ENCODE data around the gene ABLIM3. TPM values are rescaled to one million over a fixed set of nuclear protein-coding genes. Genes with fewer than 3 reads are reported as not detected.
A peak's percentile ranks its signal among the peaks of the same experiment; 100 is the strongest.

The ABLIM3 gene
- total RNA-seq, 4 donors from 2014 or later: 2.6 to 49.5 (median 6.9) TPM

DNA sequence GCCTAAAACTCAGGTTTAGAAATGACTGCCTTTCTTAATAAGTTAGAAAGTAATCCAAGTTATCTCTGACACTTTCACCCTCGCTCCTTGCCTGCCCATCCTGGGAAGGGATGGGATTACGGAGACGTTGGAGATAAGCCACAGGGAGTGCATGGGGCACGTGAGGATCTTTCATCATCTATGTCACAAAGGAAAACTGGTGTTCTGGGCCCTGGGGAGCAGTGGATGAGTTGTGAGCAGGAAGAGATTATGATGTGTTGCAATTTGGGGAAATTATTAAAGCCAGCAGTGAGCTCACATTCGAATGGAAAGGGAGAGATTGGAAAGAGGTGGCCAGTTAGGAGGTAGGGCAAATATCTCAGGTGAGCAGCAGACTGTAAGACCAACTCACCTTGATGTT lies 143.2 kb downstream of the ABLIM3 start:
- peak; percentile 42 to 49 for DNase-seq
- H3K36me3 ChIP-seq: no peaks in the 10 kb centered on the region
- H3K27ac ChIP-seq: peak overlapping the region; percentile 19 to 22
- H3K9me3 ChIP-seq: no peaks in the 10 kb centered on the region
- no peaks in the 10 kb centered on the region for H3K27me3 ChIP-seq
- H3K4me1 ChIP-seq: peaks cover 0 to under 1% of the 10 kb centered on the region in 2 donors
- H3K4me3 ChIP-seq: no peak overlapping the region
- intact Hi-C loops (cut with DNase I; ENCODE audit: low total_unique reads): no loop called here
- TF ChIP-seq POLR2A (IDR thresholded peaks at IDR 0.05): no peak
- TF ChIP-seq, protein P1, sequence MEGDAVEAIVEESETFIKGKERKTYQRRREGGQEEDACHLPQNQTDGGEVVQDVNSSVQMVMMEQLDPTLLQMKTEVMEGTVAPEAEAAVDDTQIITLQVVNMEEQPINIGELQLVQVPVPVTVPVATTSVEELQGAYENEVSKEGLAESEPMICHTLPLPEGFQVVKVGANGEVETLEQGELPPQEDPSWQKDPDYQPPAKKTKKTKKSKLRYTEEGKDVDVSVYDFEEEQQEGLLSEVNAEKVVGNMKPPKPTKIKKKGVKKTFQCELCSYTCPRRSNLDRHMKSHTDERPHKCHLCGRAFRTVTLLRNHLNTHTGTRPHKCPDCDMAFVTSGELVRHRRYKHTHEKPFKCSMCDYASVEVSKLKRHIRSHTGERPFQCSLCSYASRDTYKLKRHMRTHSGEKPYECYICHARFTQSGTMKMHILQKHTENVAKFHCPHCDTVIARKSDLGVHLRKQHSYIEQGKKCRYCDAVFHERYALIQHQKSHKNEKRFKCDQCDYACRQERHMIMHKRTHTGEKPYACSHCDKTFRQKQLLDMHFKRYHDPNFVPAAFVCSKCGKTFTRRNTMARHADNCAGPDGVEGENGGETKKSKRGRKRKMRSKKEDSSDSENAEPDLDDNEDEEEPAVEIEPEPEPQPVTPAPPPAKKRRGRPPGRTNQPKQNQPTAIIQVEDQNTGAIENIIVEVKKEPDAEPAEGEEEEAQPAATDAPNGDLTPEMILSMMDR (IDR thresholded peaks at IDR 0.05): no peak

DNA sequence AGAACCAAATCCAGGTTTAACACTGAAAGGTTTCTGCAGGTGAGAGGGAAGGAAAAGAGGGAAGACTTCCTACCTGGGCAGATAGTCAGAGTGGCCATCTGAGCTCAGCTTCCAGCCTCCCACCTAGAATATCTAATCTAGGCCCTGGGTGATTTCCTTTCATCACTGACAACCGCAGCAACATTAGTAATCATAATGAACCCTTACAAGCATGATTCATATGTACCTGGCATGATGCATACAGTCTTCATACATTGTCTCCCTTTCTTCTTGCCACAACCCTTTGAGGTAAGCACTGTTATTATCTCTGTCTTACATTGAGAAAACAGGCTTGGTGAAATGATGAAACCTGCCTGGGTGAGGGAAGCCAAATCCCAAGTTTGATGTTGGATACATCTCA lies 143.9 kb downstream of the ABLIM3 start:
- H3K9me3 ChIP-seq: no peaks in the 10 kb centered on the region
- H3K4me3 ChIP-seq: no peak overlapping the region
- no peaks in the 10 kb centered on the region for H3K36me3 ChIP-seq
- no peak for DNase-seq
- no peak for TF ChIP-seq POLR2A (IDR thresholded peaks at IDR 0.05)
- TF ChIP-seq, protein P1 (IDR thresholded peaks at IDR 0.05): no peak
- intact Hi-C loops (cut with DNase I; ENCODE audit: low total_unique reads): no loop called here
- peak overlapping the region in 1 of 2 donors; percentile 22 for H3K27ac ChIP-seq
- H3K4me1 ChIP-seq: peaks cover 0 to 3% of the 10 kb centered on the region in 2 donors
- H3K27me3 ChIP-seq: no peaks in the 10 kb centered on the region

DNA sequence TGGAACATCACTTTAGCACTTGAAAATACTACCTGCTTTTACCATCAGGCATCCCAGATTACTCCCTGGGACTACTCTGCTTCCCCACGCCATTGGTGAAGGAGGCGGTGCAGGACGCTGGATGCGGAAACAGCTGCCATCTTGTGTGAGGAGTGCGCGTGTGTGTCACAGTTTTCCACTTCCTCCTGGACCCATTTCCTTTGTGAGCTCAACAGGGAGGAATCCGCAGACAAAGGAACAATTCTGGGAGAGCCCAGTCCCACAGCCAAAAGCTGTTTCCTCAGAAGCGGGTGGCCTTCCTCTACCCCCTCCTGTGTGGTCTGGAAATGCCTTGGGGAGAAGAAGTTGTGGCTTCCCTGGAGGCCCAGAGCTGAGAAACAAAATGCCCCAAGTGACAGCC lies 147.1 kb downstream of the ABLIM3 start:
- no peak for TF ChIP-seq POLR2A (IDR thresholded peaks at IDR 0.05)
- TF ChIP-seq, protein P1 (IDR thresholded peaks at IDR 0.05): no peak
- no peaks in the 10 kb centered on the region for H3K9me3 ChIP-seq
- peak overlapping the region; percentile 39 to 52 for H3K27ac ChIP-seq
- H3K4me1 ChIP-seq: peaks cover 0 to 3% of the 10 kb centered on the region in 2 donors
- no peak overlapping the region for H3K4me3 ChIP-seq
- H3K27me3 ChIP-seq: no peaks in the 10 kb centered on the region
- H3K36me3 ChIP-seq: no peaks in the 10 kb centered on the region
- peak in 1 of 2 donors; percentile 33 for DNase-seq
- intact Hi-C loops (cut with DNase I; ENCODE audit: low total_unique reads): no loop called here

DNA sequence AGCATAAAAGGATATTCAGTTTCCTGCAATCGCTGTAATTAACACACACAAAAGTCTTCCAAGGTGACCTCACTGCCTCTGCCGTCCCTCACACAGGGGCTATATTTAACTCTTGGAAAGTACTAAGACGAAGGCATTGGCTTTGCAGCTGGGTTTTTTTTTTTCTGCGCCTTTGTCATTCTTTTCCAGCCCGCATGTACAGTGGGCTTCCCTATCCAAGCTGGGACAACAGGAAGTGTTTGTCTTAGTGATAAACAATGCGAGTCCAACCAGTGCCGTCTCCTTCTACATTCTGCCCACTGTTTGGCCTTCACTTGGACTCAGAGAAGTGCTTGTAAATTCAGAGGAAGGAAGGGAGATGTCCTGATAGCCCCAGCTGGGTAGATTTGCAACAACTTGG lies 148.0 kb downstream of the ABLIM3 start:
- intact Hi-C loops (cut with DNase I; ENCODE audit: low total_unique reads): no loop called here
- Histone ChIP-seq H3K27ac (peak overlapping the region; percentile 39 to 42), H3K36me3 (no peaks in the 10 kb centered on the region), H3K4me1 (peaks cover 0 to 3% of the 10 kb centered on the region in 2 donors), H3K27me3 (no peaks in the 10 kb centered on the region), H3K4me3 (no peak overlapping the region), H3K9me3 (no peaks in the 10 kb centered on the region)
- no peak for DNase-seq
- TF ChIP-seq, protein P1 (IDR thresholded peaks at IDR 0.05): no peak
- TF ChIP-seq POLR2A (IDR thresholded peaks at IDR 0.05): no peak

DNA sequence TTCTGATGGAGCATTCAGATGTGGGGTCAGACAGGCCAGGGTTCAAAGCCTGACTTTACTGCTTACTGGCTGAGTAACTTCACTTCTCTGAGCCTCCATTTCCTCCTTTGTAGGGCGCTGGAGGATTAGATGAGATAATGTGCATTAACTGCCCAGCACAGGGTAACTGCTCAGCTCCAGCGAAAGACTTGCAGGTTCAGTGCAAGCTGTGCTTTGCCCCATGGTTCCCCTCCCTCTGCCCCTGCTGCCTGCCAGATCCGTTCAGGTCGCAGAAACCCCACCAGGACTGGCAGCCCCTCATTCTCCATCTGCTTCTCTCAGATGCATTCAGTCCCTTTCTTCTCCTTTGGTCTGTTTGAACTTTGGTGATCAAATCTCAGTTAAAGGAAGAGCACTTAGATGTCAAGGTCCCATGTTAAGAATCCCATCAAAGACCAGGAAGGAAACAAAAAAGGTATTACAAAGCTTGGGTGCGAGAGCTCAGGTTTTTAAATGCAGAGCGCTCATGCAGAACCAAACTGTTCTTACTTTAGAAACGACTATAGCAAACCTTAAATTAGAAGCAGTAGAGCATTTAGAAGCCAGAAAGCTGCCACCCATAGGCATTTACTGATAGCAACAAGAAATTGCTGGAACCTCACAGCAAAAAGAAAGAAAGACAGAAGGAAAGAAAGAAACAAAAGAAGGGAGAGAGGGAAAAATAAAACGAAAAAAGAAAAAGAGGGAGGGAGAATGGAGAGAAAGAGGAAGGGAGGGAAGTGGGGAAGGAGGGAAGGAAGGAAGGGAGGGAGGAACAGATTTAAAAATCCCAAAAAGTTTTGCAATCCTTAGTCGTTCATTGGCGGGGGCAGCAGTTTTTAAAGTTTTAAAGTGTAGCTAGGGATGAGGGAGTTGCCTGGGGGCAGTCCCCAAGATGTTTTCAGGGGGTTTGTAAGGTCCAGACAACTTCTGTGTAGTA lies 153.9 kb downstream of the ABLIM3 start:
- no peak for DNase-seq
- Histone ChIP-seq H3K27me3 (no peaks in the 10 kb centered on the region), H3K4me3 (no peak overlapping the region), H3K9me3 (no peaks in the 10 kb centered on the region), H3K27ac (no peak overlapping the region), H3K36me3 (no peaks in the 10 kb centered on the region), H3K4me1 (no peaks in the 10 kb centered on the region)
- intact Hi-C loops (cut with DNase I; ENCODE audit: low total_unique reads): no loop called here
- TF ChIP-seq POLR2A (IDR thresholded peaks at IDR 0.05): no peak
- TF ChIP-seq, protein P1 (IDR thresholded peaks at IDR 0.05): no peak
